HG02610 (cell line): Measurements from ENCODE around the gene GALNS.
"Not testable (repeated sequence)": the region's sequence is repeated elsewhere in the genome, so short reads cannot be mapped to it uniquely, and the experiment has no call there.

Experiments
- ATAC-seq: cut with Tn5 transposase; IDR thresholded peaks from one replicate; pipeline ENCODE4 v1.9.1; 2021; ENCODE audit warnings: mild to moderate bottlenecking, moderate library complexity; ENCODE audit not compliant: unreplicated experiment

GALNS gene

DNA sequence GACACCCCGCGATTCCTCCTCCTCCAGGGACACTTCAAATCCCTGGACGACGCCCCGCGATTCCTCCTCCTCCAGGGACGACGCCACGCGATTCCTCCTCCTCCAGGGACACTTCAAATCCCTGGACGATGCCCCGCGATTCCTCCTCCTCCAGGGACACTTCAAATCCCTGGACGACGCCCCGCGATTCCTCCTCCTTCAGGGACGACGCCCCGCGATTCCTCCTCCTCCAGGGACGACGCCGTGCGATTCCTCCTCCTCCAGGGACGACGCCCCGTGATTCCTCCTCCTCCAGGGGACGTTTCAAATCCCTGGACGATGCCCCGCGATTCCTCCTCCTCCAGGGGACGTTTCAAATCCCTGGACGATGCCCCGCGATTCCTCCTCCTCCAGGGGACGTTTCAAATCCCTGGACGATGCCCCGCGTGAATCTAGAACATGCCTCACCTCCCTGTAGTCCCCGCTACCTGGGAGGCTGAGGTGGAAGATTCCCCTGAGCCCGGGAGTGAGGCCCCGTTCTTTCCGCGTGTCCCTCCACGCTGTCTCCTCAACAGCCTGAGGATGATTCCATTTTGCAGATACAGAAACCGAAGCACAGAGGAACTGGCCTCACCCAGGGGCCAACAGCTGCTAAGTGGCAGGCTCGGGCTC is 33.1 kb upstream of the GALNS start:
- not testable (repeated sequence) for ATAC-seq

DNA sequence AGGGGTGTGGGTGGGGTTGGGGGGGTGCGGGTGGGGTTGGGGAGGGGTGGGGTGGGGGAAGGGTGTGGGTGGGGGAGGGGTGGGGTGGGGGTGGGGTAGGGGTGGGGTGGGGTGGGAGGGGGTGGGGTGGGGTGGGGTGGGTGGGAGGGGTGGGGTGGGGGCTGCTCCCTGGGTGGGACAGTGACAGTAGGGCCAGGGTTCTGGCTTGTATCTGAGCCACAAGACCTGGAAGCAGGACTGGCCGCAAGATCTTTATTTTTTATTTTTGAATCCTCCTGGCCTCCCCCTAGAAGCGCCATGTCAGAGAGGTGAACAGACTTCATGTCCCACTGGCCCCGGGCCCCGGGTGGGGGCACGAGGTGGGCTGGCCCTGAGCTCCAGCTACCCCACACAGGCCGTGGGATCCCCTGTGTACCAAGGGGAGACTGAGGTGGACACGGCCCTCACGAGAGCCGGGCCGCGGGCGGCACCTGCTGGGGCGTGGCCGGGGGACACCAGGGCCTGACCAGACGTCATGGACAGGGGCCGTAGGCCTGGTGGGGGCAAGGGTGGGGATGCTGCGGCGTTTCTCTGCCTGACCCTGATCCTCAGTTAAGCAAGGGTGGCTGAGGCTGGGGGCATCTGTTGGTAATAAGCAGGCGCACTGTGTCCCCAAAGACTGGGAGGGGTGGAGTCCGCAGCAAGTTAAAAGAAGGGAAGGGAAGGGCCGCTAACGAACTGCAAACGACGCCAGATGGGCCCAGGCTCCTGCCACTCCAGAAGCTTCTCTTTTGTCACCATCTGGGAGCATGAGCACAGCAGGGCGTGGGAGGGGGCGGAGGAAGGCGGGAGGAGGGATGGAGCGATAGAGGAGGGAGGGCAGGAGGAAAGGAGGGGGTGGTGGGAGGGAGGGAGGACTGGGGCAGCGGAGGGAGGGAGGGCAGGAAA is 32.0 kb upstream of the GALNS start:
- no peak for ATAC-seq

- ATAC-seq: no peak
Observed at GRCh38 chr16:88888057-88888456, 31.3 kb upstream of the GALNS start.

- ATAC-seq: no peak
Observed at GRCh38 chr16:88886845-88887521, 30.2 kb upstream of the GALNS start.

DNA sequence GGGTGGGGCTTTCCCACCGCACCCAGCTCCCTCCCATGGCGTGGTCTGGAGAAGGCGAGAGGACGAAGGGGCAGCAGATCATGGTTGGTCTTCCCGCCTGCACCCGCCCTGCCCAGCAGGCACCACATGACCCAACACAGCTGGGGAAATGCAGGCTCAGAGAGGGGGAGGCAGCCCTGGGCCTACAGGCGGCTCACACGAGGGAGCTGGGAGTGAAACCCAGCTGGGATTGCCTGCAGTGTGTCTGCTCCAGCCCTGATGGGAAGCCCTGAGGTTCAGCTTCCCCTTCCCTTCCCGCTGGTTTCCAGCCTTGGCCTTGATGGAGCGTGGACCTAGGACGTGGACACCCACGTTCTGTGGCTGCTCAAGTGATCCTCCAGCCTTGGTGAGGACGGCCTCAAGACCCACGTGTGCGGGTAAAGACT is 29.7 kb upstream of the GALNS start:
- no peak for ATAC-seq

- no peak for ATAC-seq
Observed at GRCh38 chr16:88885693-88886280, 29.0 kb upstream of the GALNS start.

DNA sequence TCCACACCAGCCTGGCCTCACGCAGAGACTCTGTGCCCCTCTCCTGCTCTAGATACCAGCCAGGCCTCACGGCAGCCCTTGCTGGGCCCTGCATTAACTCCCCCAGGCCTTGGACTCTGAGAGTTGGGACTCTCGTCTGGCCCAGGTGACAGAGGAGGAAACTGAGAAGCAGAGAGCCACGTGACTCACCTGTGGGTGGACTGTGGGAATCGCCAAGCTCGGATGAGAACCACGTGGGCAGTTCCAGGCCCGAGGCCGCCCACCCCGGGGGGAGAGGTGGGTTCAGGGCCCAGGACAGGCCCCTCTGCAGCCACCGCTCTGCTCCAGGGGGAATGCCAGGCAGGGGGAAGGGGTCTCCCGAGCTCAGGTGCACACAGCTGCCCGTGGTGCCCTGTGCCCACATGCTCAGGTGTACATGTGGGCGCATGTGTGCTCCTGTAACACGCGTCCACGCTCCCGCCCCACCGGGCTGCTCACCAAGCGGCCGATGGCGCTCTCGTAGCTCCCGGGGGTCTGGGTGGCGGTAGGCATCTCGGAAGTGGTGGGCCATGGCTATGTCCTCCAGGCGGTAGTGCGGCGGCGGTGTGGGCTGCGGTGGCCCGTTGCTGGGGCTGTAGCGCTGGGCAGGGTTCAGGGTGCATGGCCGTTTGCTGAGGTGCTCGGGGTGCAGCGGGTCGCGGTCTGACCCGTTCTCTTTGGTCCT is 28.0 kb upstream of the GALNS start:
- ATAC-seq: no peak

- no peak for ATAC-seq
Observed at GRCh38 chr16:88883946-88884345, 27.2 kb upstream of the GALNS start.

DNA sequence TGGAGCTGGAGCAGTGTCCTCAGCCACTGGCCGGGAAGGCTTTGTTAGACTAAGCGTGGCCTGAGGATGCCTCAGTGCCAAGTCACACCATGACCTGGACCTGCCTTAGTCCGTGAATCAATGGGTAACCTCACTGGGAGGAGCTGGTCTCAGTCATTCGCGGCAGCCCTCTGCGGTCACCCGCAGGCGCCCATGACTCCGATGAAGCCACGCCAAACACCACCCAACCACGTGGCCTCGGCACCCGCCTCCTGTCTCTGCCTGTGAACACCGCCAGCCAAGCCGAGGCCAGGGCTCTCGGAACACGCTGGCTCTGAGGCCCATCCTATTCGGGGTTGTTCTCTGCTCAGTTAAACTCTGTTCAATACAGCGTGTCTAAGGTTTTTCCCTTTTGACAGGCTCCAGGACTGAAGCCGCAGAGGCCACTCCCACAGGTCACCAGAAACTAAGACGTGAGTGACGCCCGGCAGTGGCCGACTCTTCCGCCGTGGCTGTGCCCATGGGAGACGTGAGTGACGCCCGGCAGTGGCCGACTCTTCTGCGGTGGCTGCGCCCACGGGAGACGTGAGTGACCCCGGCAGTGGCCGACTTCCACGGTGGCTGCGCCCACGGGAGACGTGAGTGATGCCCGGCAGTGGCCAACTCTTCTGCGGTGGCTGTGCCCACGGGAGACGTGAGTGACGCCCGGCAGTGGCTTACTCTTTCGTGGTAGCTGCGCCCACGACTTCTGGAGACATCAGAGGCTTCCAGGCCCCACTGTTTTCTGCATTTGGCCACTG is 26.6 kb upstream of the GALNS start:
- no peak for ATAC-seq

DNA sequence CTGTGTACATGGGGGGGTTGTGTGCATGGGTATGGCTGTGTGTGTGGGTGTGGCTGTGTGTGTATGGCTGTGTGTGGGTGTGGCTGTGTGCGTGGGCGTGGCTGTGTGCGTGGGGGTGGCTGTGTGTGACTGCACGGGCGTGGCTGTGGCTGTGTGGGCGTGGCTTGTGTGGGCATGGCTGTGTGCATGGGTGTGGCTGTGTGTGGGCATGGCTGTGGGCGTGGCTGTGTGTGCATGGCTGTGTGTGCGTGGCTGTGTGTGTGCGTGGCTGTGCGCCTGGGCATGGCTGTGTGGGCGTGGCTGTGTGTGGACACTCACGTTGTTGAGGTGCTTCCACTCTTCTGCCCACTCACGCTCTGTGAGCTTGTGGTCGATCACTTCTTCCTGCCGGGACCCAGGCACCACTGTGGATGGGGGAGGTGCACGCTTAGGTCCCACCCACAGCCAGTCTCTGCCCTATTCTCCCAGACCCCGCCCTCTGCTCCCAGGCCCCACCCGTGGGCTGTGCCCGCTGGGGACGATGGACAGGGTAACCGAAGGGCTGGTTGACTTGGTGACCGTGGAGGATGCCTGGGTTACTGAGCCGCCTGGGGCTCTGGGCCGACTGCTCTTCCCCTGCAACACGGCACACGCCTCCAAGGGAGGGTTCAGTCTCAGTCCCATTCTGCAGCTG is 25.7 kb upstream of the GALNS start:
- ATAC-seq: no peak

DNA sequence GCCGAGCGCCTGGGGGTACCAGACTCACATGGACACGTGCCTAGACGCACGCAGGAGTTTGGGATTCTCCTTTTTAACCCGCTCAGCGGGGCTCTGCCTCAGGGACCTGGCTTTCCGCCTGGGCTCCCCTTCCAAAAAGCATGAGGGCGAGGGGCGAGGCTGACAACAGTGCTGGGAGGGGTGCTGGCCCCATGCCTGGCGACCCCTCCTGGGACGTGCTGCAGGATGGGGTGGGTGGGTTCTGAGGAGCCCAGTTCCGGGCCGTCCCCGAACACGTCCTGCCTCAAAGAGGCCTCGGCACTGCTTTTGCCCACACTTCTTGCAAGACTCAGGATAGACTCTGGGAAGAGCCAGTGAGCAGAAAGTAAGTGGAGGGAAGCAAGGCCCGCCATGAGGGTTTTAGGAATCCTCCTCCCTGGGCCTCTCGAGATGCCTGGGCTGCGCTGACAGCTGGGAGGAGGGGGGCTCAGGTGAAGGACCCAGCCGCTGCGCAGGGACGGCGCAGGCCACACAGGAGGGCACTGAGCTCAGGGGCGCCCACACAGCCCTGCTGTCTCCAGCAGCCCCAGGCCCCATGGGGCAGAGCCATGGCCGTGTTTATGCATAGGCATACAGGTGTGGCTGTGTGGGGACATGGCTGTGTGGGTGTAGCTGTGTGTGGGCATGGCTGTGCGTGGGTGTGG is 25.1 kb upstream of the GALNS start:
- no peak for ATAC-seq

DNA sequence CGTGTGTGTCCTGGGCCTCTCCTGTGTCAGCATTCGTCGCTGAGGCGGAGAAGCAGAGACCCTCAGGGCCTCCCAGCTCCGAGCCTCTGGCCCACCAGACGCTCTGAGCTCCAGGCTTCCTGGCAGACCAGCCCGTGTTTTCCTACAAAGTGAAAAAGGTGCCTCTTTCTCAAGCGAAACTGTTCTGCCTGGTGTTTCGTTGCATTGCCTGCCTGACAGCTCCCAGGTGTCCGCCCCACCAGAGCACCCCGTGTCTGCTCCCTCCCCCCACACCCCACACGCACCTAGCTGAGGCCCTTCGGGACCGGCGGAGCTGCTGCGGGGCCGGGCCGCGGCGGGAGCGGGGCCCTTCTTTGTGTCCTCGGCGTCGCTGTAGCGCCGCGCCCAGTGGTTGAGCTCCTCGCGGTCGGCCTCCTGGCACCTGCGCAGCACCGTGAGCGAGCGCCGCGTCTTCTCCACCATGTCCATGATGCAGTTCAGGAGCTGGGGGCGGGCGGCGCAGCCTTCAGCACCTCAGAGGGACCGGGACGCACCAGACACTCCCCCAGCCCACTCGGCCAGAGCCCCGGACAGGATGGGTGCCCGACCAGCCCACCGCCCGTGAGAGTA is 24.4 kb upstream of the GALNS start:
- ATAC-seq: no peak

DNA sequence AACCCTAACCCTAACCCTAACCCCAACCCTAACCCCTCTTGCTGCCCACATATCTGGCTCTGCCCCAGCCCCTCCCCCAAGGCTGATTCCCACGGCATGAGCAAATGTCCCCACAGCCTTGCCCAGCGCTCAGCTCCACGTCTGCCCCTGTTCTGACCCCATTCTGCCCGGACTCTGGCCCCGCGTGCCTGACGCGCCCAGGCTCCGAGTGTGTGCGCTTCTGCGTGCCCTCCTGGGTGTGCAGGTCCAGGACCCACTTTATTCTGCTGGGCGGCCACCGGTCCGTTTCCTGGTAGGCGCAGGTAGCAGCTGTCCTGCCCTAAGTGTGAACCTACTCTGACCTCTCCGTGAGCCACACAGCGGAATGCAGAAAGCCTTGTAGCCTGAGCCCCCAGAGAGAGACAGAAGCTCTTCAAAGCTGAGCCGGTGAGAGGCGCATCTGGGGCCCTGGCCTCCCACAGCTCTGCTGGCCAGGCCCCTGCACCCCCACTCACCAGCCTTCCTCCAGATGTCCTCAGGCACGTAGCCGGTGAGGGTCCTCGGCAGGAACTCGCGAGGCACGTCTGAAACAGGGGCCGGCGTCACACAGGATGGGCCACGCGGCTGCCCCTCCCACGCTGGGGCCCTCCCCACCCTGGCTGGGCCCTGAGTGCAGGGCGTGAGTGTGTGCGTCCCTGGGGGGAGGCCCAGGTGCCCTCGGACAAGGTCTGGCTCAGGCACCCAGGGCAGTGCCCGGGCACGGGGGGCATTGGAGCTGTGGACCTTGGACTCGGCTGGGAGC is 23.7 kb upstream of the GALNS start:
- ATAC-seq: no peak

- ATAC-seq: no peak
Observed at GRCh38 chr16:88879788-88880055, 23.0 kb upstream of the GALNS start.

DNA sequence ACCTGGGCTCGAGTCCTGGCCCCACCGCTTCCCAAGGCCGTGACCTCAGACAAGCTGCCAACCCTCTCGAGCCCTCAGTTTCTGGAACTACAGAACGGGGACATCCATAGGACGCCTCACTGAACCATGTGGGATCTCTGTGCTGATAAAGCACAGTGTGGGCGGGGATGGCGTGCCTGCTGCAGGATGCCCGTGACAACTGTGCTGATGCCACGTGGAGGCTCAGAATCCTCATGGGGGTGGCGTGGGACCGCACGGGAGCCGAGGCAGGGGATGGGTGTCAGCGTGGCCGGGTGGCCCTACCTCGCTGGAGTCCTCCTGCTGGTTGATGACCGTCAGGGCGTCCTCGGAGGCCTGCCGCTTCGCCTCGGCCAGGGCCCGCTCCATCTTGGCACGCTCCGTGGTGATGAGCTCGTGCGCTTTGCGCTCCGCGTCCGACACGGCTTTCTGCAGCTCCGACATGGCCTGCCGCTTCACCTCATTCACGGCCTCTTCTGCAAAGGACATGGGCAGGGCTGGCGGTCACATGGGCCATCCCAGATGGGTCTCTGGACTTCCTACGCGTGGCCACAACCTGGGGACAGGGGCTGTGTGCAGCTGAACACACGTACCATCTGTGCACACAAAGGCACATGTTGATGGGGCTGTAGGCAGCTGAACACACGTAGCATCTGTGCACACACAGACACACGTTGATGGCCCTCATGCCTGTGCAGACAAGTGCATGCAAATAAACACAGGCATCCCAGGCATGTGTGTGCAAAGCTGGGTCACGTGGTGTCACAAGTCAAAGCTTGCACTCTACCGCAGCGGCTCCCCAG is 22.4 kb upstream of the GALNS start:
- no peak for ATAC-seq

GRCh38 chr16:88878356-88878755 is 21.6 kb upstream of the GALNS start:
- ATAC-seq: no peak
